ENCODE measurements around the gene UNKL. TPM values are rescaled to one million over a fixed set of nuclear protein-coding genes. Genes with fewer than 3 reads are reported as not detected.
A peak's percentile ranks its signal among the peaks of the same experiment; 100 is the strongest.

The UNKL gene
- total and polyA plus RNA-seq, 10 donors, result 6.6 to 80.0 (median 44.4) TPM

DNA sequence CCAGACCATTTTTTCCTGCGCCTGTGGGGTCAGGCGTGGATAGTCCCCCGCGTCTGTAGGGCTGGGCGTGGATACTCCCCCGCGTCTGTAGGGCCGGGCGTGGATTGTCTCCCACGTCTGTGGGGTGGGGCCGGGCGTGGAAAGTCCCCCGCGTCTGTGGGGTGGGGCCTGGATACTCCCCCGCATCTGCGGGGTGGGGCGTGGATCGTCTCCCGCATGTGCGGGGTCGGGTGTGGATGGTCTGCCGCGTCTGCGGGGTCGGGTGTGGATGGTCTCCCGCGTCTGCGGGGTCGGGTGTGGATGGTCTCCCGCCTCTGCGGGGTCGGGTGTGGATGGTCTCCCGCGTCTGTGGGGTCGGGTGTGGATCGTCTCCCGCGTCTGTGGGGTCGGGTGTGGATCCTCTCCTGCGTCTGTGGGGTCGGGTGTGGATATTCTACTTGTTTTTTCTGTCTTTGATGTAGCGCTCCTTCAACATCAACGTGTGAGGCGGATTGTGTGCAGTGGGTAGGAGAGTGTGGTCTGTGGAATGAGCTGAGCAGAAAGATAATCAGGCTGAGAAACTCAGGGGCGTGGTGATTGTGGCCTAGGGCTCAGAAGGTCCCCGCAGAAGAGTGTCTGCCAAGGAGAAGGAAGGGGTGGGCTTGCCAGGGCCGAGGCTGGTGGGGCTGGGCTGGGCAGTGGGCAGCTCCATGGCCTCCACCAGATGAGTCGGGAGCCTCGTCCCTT lies 59.5 kb downstream of the UNKL start:
- DNase-seq, result no peak
- intact Hi-C loops (cut with DNase I; ENCODE audit: low total_unique reads), result no loop called here
- peaks cover 17 to 89% (median 69%) of the 10 kb centered on the region in 6 donors for H3K4me1 ChIP-seq
- no peak overlapping the region for H3K4me3 ChIP-seq
- H3K36me3 ChIP-seq, result peaks cover 0 to 33% (median 7%) of the 10 kb centered on the region in 6 donors
- TF ChIP-seq POLR2A (IDR thresholded peaks at IDR 0.05), result no peak
- TF ChIP-seq, protein P1, sequence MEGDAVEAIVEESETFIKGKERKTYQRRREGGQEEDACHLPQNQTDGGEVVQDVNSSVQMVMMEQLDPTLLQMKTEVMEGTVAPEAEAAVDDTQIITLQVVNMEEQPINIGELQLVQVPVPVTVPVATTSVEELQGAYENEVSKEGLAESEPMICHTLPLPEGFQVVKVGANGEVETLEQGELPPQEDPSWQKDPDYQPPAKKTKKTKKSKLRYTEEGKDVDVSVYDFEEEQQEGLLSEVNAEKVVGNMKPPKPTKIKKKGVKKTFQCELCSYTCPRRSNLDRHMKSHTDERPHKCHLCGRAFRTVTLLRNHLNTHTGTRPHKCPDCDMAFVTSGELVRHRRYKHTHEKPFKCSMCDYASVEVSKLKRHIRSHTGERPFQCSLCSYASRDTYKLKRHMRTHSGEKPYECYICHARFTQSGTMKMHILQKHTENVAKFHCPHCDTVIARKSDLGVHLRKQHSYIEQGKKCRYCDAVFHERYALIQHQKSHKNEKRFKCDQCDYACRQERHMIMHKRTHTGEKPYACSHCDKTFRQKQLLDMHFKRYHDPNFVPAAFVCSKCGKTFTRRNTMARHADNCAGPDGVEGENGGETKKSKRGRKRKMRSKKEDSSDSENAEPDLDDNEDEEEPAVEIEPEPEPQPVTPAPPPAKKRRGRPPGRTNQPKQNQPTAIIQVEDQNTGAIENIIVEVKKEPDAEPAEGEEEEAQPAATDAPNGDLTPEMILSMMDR (IDR thresholded peaks at IDR 0.05 in 8 of 11, conservative IDR thresholded peaks at IDR 0.05 in 3 of 11), result no peak
- no peak for TF ChIP-seq POLR2AphosphoS5 (IDR thresholded peaks at IDR 0.05)
- 87 to 90% (median 89%) methylated on average over 48 to 49 of the region's 49 CpGs for WGBS, 5 donors
- H3K27ac ChIP-seq, result no peak overlapping the region
- no peaks in the 10 kb centered on the region for H3K9me3 ChIP-seq
- no peaks in the 10 kb centered on the region for H3K27me3 ChIP-seq (replicated peaks in 1 of 7)

DNA sequence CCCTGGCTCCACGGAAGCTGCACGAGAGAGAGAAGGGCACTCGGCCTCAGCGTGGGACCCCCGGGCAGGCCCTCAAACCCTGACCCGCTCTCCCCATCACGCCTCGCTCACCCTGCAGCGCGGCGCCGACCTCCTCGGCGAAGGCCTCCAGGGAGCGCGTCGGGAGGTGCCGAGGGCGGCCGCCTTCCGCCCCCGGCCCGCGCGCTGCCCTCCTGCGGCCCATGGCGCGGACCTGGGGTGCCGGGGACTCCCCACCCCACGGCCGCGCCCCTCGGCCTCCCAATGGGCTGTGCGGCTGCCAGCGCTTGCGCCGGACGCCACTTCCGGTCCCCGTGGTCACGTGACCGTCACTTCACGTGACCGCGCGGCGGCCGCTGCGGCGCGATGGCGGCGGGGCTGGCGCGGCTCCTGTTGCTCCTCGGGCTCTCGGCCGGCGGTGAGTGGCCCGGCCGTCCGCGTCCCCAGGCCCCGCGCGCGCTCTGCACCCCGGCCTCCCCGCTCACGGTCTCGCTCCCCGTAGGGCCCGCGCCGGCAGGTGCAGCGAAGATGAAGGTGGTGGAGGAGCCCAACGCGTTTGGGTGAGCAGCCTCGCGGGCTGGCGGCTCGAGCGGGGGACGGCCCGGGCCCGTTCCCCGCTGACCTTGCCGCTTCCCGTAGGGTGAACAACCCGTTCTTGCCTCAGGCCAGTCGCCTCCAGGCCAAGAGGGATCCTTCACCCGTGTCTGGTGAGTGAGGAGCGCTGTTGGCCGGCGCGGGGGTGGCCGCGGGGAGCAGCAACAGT lies 62.7 kb downstream of the UNKL start, which contains the start of the genes GNPTG and TSR3:
GNPTG (plus strand) TSS at position 350 of the 781 bp plus-strand sequence; CDS start at position 385, 35 bp downstream.
TSR3 (minus strand) TSS at position 297 of the 781 bp plus-strand sequence; CDS start at position 223, 74 bp downstream.
- DNase-seq, result peak; percentile 97
- 0 to 1% (median 1%) methylated on average over 7 to 98 of the region's 98 CpGs for WGBS, 5 donors
- Histone ChIP-seq H3K4me1 (peaks cover 17 to 69% (median 54%) of the 10 kb centered on the region in 6 donors), H3K4me3 (peak within 1 kb of the TSS; percentile 66 to 100 (median 100)), H3K27ac (peak within 1 kb of the TSS; percentile 51 to 93 (median 84)), H3K36me3 (peaks cover 0 to 37% (median 30%) of the 10 kb centered on the region in 6 donors), H3K27me3 (replicated peaks in 1 of 7) (no peaks in the 10 kb centered on the region), H3K9me3 (no peaks in the 10 kb centered on the region)
- TF ChIP-seq POLR2A (IDR thresholded peaks at IDR 0.05) (peak in 1 of 3 donors; percentile 69), POLR2AphosphoS5 (IDR thresholded peaks at IDR 0.05) (peak; percentile 96 to 97 (median 97))
- TF ChIP-seq, protein P1 (IDR thresholded peaks at IDR 0.05 in 8 of 11, conservative IDR thresholded peaks at IDR 0.05 in 3 of 11), result no peak
- intact Hi-C loops (cut with DNase I; ENCODE audit: low total_unique reads), result no loop called here

DNA sequence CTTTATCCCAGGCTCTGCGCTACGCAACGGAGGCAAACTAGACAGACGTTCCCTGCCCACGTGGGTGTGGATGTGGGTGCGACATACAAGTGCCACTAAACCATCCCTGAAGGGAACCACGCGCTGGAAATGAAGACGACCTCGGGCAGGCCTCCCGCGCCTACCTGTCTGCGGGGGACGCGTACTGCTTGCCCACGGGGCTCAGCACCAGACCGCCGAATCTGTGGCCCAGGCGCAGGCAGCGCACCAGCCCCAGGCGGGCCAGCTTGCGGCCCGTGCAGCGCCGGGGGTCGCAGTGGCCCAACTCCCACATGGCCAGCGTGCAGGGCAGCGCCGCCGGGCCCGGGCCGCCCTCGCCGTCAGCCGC lies 63.3 kb downstream of the UNKL start:
- DNase-seq, result no peak
- Histone ChIP-seq H3K4me1 (peaks cover 17 to 64% (median 50%) of the 10 kb centered on the region in 6 donors), H3K27me3 (replicated peaks in 1 of 7) (no peaks in the 10 kb centered on the region), H3K36me3 (peaks cover 0 to 37% (median 30%) of the 10 kb centered on the region in 6 donors), H3K27ac (peak overlapping the region; percentile 51 to 93 (median 84)), H3K4me3 (peak overlapping the region; percentile 66 to 100 (median 100)), H3K9me3 (no peaks in the 10 kb centered on the region)
- 0 to 1% (median 1%) methylated on average over 8 to 35 of the region's 35 CpGs for WGBS, 5 donors
- intact Hi-C loops (cut with DNase I; ENCODE audit: low total_unique reads), result no loop called here
- no peak for TF ChIP-seq POLR2AphosphoS5 (IDR thresholded peaks at IDR 0.05)
- TF ChIP-seq, protein P1 (IDR thresholded peaks at IDR 0.05 in 8 of 11, conservative IDR thresholded peaks at IDR 0.05 in 3 of 11), result no peak
- TF ChIP-seq POLR2A (IDR thresholded peaks at IDR 0.05), result no peak
